ENCODE data around the gene KRTAP5-6.
A peak's percentile ranks its signal among the peaks of the same experiment; 100 is the strongest.

DNA sequence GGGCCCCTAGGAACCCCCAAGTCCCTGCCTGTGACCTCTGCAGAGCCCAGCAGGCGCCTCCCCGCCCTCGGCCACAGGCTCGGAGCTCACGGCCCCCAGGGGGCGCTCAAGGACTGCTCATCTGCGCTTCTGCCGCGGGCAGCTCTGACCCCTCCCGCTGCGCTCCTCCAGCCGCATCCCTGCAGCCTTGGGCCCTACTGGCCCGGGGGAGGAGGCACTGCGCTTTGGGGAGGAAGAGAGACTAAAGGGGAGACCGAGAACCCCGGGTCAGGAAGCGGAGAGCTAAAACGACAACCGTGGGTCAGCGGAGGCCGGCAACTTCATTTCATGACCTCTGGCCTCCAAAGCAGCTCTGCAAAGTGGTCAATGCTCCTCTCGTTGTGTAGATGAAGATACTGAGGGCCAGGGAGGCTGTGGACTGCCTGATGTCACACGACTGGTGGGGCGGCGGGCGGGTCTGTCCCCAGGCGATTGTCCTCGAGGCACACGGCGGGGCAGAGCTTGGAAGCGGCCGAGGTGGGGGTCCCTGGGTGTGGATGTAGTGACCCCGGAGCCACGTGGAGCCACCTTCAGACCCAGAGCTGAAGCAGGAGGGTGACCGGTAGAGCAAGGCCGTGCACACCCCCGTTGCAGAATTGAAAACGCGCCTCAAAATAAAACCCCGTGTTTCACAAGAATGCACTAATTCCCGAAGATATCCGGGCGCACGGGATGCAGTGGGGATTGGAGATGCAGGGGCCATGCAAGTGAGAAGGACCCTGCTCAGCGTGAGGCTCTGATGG, 2.7 kb upstream of the KRTAP5-6 start:
- TF ChIP-seq, protein P1, sequence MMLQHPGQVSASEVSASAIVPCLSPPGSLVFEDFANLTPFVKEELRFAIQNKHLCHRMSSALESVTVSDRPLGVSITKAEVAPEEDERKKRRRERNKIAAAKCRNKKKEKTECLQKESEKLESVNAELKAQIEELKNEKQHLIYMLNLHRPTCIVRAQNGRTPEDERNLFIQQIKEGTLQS (IDR thresholded peaks at IDR 0.05), result no peak
- TF ChIP-seq EZH2phosphoT487 (IDR thresholded peaks at IDR 0.05; ENCODE audit: borderline replicate concordance) (no peak), YY1 (IDR thresholded peaks at IDR 0.05; ENCODE audit: extremely low read depth, insufficient replicate concordance, low read depth, low read length) (peak; percentile 58), EZH2 (IDR thresholded peaks at IDR 0.05) (no peak), POLR2AphosphoS5 (IDR thresholded peaks at IDR 0.05; ENCODE audit: low read depth, low read length) (no peak), POLR2A (IDR thresholded peaks at IDR 0.05; ENCODE audit: borderline replicate concordance, extremely low read depth, insufficient read depth, insufficient read length) (no peak), SP1 (IDR thresholded peaks at IDR 0.05; ENCODE audit: low read depth) (no peak), JUND (IDR thresholded peaks at IDR 0.05) (no peak), CEBPB (IDR thresholded peaks at IDR 0.05; ENCODE audit: low read depth) (no peak), RAD21 (IDR thresholded peaks at IDR 0.05; ENCODE audit: low read depth) (peak; percentile 100)
- TF ChIP-seq, protein P2, sequence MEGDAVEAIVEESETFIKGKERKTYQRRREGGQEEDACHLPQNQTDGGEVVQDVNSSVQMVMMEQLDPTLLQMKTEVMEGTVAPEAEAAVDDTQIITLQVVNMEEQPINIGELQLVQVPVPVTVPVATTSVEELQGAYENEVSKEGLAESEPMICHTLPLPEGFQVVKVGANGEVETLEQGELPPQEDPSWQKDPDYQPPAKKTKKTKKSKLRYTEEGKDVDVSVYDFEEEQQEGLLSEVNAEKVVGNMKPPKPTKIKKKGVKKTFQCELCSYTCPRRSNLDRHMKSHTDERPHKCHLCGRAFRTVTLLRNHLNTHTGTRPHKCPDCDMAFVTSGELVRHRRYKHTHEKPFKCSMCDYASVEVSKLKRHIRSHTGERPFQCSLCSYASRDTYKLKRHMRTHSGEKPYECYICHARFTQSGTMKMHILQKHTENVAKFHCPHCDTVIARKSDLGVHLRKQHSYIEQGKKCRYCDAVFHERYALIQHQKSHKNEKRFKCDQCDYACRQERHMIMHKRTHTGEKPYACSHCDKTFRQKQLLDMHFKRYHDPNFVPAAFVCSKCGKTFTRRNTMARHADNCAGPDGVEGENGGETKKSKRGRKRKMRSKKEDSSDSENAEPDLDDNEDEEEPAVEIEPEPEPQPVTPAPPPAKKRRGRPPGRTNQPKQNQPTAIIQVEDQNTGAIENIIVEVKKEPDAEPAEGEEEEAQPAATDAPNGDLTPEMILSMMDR (IDR thresholded peaks at IDR 0.05 in 2 of 3, conservative IDR thresholded peaks at IDR 0.05 in 1 of 3; ENCODE audit: borderline replicate concordance in 1 of 3, insufficient read depth in 1 of 3, low read depth in 2 of 3, low read length in 2 of 3), result peak; percentile 83 to 97 (median 87)
- TF ChIP-seq, protein P3, sequence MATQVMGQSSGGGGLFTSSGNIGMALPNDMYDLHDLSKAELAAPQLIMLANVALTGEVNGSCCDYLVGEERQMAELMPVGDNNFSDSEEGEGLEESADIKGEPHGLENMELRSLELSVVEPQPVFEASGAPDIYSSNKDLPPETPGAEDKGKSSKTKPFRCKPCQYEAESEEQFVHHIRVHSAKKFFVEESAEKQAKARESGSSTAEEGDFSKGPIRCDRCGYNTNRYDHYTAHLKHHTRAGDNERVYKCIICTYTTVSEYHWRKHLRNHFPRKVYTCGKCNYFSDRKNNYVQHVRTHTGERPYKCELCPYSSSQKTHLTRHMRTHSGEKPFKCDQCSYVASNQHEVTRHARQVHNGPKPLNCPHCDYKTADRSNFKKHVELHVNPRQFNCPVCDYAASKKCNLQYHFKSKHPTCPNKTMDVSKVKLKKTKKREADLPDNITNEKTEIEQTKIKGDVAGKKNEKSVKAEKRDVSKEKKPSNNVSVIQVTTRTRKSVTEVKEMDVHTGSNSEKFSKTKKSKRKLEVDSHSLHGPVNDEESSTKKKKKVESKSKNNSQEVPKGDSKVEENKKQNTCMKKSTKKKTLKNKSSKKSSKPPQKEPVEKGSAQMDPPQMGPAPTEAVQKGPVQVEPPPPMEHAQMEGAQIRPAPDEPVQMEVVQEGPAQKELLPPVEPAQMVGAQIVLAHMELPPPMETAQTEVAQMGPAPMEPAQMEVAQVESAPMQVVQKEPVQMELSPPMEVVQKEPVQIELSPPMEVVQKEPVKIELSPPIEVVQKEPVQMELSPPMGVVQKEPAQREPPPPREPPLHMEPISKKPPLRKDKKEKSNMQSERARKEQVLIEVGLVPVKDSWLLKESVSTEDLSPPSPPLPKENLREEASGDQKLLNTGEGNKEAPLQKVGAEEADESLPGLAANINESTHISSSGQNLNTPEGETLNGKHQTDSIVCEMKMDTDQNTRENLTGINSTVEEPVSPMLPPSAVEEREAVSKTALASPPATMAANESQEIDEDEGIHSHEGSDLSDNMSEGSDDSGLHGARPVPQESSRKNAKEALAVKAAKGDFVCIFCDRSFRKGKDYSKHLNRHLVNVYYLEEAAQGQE (IDR thresholded peaks at IDR 0.05; ENCODE audit: low read depth), result no peak
- TF ChIP-seq, protein P4, sequence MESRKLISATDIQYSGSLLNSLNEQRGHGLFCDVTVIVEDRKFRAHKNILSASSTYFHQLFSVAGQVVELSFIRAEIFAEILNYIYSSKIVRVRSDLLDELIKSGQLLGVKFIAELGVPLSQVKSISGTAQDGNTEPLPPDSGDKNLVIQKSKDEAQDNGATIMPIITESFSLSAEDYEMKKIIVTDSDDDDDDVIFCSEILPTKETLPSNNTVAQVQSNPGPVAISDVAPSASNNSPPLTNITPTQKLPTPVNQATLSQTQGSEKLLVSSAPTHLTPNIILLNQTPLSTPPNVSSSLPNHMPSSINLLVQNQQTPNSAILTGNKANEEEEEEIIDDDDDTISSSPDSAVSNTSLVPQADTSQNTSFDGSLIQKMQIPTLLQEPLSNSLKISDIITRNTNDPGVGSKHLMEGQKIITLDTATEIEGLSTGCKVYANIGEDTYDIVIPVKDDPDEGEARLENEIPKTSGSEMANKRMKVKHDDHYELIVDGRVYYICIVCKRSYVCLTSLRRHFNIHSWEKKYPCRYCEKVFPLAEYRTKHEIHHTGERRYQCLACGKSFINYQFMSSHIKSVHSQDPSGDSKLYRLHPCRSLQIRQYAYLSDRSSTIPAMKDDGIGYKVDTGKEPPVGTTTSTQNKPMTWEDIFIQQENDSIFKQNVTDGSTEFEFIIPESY (IDR thresholded peaks at IDR 0.05; ENCODE audit: extremely low read depth, insufficient replicate concordance, low read length), result no peak
- TF ChIP-seq, protein P5, sequence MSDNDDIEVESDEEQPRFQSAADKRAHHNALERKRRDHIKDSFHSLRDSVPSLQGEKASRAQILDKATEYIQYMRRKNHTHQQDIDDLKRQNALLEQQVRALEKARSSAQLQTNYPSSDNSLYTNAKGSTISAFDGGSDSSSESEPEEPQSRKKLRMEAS (IDR thresholded peaks at IDR 0.05), result no peak
